Activated CD8-positive, alpha-beta memory T cell treated with anti-CD3 and anti-CD28 coated beads for 24 hours (primary cell): ENCODE measurements around the gene NAIF1.
"Not testable (repeated sequence)": the region's sequence is repeated elsewhere in the genome, so short reads cannot be mapped to it uniquely, and the experiment has no call there.

Source experiments
- DNase-seq: peaks from one replicate; pipeline ENCODE4 v3.0.0-alpha.2; 2020

NAIF1 gene

GRCh38 chr9:128024761-128025308, 42.3 kb downstream of the NAIF1 start:
- no peak for DNase-seq

- not testable (repeated sequence) for DNase-seq
Observed at GRCh38 chr9:128023671-128024070, 43.4 kb downstream of the NAIF1 start.

GRCh38 chr9:128022886-128023285, 44.2 kb downstream of the NAIF1 start:
- DNase-seq, result no peak

- no peak for DNase-seq
Observed at GRCh38 chr9:128021098-128021497, 46.0 kb downstream of the NAIF1 start.

- DNase-seq, result no peak
Observed at GRCh38 chr9:128020692-128021091, 46.4 kb downstream of the NAIF1 start.

GRCh38 chr9:128015696-128016095, 51.4 kb downstream of the NAIF1 start:
- no peak for DNase-seq
